H1 (cell line): ENCODE measurements around the gene PCNX1. TPM values are rescaled to one million over a fixed set of nuclear protein-coding genes. Genes with fewer than 3 reads are reported as not detected.

Experiments
- CTCF ChIA-PET: fragments of 300-600 bp; sonication (Branson Sonifier 250); formaldehyde crosslinking; loops from one replicate; lab custom pipeline; 2021; ENCODE audit not compliant: partially characterized antibody; lab: Charles Lee
- POLR2A ChIA-PET: fragments of 300-600 bp; sonication (Branson Sonifier 250); formaldehyde crosslinking; loops from one replicate; lab custom pipeline; 2021; ENCODE audit warnings: inconsistent platforms; ENCODE audit not compliant: partially characterized antibody; lab: Charles Lee
- DNase-seq, 2 experiments: peaks; one replicate each; pipeline versions ENCODE4 v3.0.0 to v3.0.0-alpha.2; 2010 to 2022; ENCODE audit warnings: low spot score in 2 of 2, low read depth in 1 of 2, mixed read lengths in 1 of 2
- FAIRE-seq: peaks from 2 replicates; lab custom pipeline; 2011; peaks lifted over from hg19 to GRCh38; lab: Jason Lieb, UNC
- H2AFZ ChIP-seq: 2 replicates; pipeline ENCODE4 v1.8.1; 2012; ENCODE audit warnings: low read length, inconsistent platforms
- H2AK5ac ChIP-seq: 2 replicates; pipeline ENCODE4 v1.6.1; 2013; ENCODE audit warnings: low read depth, low read length
- H2BK120ac ChIP-seq: replicated peaks from 2 replicates; pipeline ENCODE3; 2013; ENCODE audit warnings: low read depth, low read length, inconsistent platforms
- H2BK12ac ChIP-seq: 2 replicates; pipeline ENCODE4 v1.6.1; 2013; ENCODE audit warnings: low read depth, low read length
- H2BK15ac ChIP-seq: 2 replicates; pipeline ENCODE4 v1.6.1; 2013; ENCODE audit warnings: low read length
- H2BK20ac ChIP-seq: 2 replicates; pipeline ENCODE4 v1.6.1; 2013; ENCODE audit warnings: low read length
- H2BK5ac ChIP-seq: 2 replicates; pipeline ENCODE4 v1.6.1; 2013; ENCODE audit warnings: low read depth, low read length
- H3K14ac ChIP-seq: 2 replicates; pipeline ENCODE4 v1.6.1; 2013; ENCODE audit warnings: inconsistent platforms; ENCODE audit not compliant: insufficient read length
- H3K18ac ChIP-seq: 2 replicates; pipeline ENCODE4 v1.6.1; 2013; ENCODE audit warnings: low read length; ENCODE audit errors: extremely low read depth
- H3K23ac ChIP-seq: 2 replicates; pipeline ENCODE4 v1.6.1; 2013; ENCODE audit warnings: inconsistent platforms; ENCODE audit not compliant: insufficient read length
- H3K23me2 ChIP-seq: 2 replicates; pipeline ENCODE4 v1.6.1; 2013; ENCODE audit warnings: low read depth, low read length
- H3K27ac ChIP-seq: 2 replicates; pipeline ENCODE4 v1.6.1; 2011; ENCODE audit warnings: low read depth, low read length, inconsistent platforms
- H3K27me3 ChIP-seq, 4 experiments: replicated peaks in 1 of 4; 1 replicate in 1 of 4; 2 replicates in 3 of 4; pipeline versions ENCODE4 v1.6.1 to v1.8.1; 2011 to 2013; ENCODE audit warnings: low read length in 3 of 4, mild to moderate bottlenecking in 3 of 4, inconsistent platforms in 2 of 4, mixed read lengths in 2 of 4, moderate library complexity in 1 of 4; ENCODE audit not compliant: control insufficient read depth in 3 of 4, insufficient read depth in 3 of 4; ENCODE audit errors: extremely low read depth in 1 of 4
- H3K36me3 ChIP-seq, 4 experiments: 2 replicates each; pipeline versions ENCODE4 v1.6.1 to v1.8.1; 2011 to 2013; ENCODE audit warnings: mild to moderate bottlenecking in 4 of 4, low read length in 3 of 4, moderate library complexity in 2 of 4, control low read depth in 1 of 4, inconsistent platforms in 1 of 4; ENCODE audit not compliant: insufficient read depth in 4 of 4, control insufficient read depth in 2 of 4
- H3K4ac ChIP-seq: replicated peaks from 2 replicates; pipeline ENCODE3; 2013; ENCODE audit warnings: low read length, low read depth, mixed read lengths, inconsistent platforms; ENCODE audit not compliant: insufficient read length
- H3K4me1 ChIP-seq, 4 experiments: replicated peaks in 1 of 4; 1 replicate in 1 of 4; 2 replicates in 3 of 4; pipeline versions ENCODE4 v1.6.1 to v1.8.1; 2011 to 2013; ENCODE audit warnings: low read length in 3 of 4, inconsistent platforms in 2 of 4, mixed read lengths in 1 of 4; ENCODE audit not compliant: insufficient read depth in 4 of 4, control insufficient read depth in 3 of 4
- H3K4me2 ChIP-seq, 2 experiments: 2 replicates each; pipeline versions ENCODE4 v1.6.1 to v1.8.1; 2011 to 2013; ENCODE audit warnings: low read depth in 2 of 2, low read length in 2 of 2, control low read depth in 1 of 2, inconsistent platforms in 1 of 2, mild to moderate bottlenecking in 1 of 2; ENCODE audit not compliant: insufficient read depth in 1 of 2
- H3K4me3 ChIP-seq, 4 experiments: fragments of 200-600, 300-600 bp in 1 of 4; sonication (generic), shearing (Covaris generic), sonication (Bioruptor Twin) in 1 of 4; 2 replicates each; pipeline versions ENCODE4 v1.5.1 to v1.8.1; 2011 to 2016; ENCODE audit warnings: low read length in 4 of 4, low read depth in 3 of 4, control low read depth in 2 of 4, inconsistent platforms in 2 of 4, mild to moderate bottlenecking in 2 of 4, mixed read lengths in 1 of 4, moderate library complexity in 1 of 4; ENCODE audit not compliant: insufficient read depth in 2 of 4; ENCODE audit errors: extremely low read depth in 1 of 4
- H3K56ac ChIP-seq: replicated peaks from 2 replicates; pipeline ENCODE3; 2013; ENCODE audit warnings: low read depth, mild to moderate bottlenecking, mixed read lengths, low read length, inconsistent platforms; ENCODE audit not compliant: insufficient read length
- H3K79me1 ChIP-seq: 2 replicates; pipeline ENCODE4 v1.6.1; 2013; ENCODE audit warnings: low read depth, low read length, control low read depth
- H3K79me2 ChIP-seq, 2 experiments: 2 replicates each; pipeline versions ENCODE4 v1.6.1 to v1.8.1; 2012 to 2013; ENCODE audit warnings: low read length in 2 of 2, mild to moderate bottlenecking in 2 of 2, inconsistent platforms in 1 of 2; ENCODE audit not compliant: insufficient read depth in 2 of 2, control insufficient read depth in 1 of 2
- H3K9ac ChIP-seq, 4 experiments: replicated peaks in 1 of 4; 1 replicate in 1 of 4; 2 replicates in 3 of 4; pipeline versions ENCODE4 v1.6.1 to v1.8.1; 2011 to 2013; ENCODE audit warnings: low read depth in 3 of 4, low read length in 3 of 4, control low read depth in 2 of 4, mild to moderate bottlenecking in 2 of 4, moderate library complexity in 2 of 4, inconsistent platforms in 1 of 4; ENCODE audit errors: extremely low read depth in 1 of 4
- H3K9me3 ChIP-seq, 2 experiments: 2 replicates each; pipeline versions ENCODE4 v1.6.1 to v1.8.1; 2012 to 2013; ENCODE audit warnings: mild to moderate bottlenecking in 2 of 2, moderate library complexity in 2 of 2, control low read depth in 1 of 2, inconsistent platforms in 1 of 2, low read depth in 1 of 2, low read length in 1 of 2, mixed read lengths in 1 of 2; ENCODE audit not compliant: insufficient read depth in 2 of 2
- H4K20me1 ChIP-seq, 2 experiments: replicated peaks in 1 of 2; 2 replicates each; pipeline versions ENCODE3 to v1.8.1; 2011 to 2013; ENCODE audit warnings: inconsistent platforms in 2 of 2, low read length in 2 of 2, mild to moderate bottlenecking in 1 of 2; ENCODE audit not compliant: insufficient read depth in 2 of 2, control insufficient read depth in 1 of 2
- H4K5ac ChIP-seq: 2 replicates; pipeline ENCODE4 v1.6.1; 2013; ENCODE audit warnings: low read length, low read depth, mixed read lengths, inconsistent platforms; ENCODE audit not compliant: insufficient read length
- H4K8ac ChIP-seq: 2 replicates; pipeline ENCODE4 v1.8.0; 2013; ENCODE audit warnings: mild to moderate bottlenecking, moderate library complexity, low read length, inconsistent platforms; ENCODE audit not compliant: insufficient read depth; ENCODE audit errors: extremely low read depth
- H4K91ac ChIP-seq: replicated peaks from 2 replicates; pipeline ENCODE3; 2013; ENCODE audit warnings: low read length, mixed read lengths, inconsistent platforms; ENCODE audit not compliant: insufficient read length
- ATF3 ChIP-seq: IDR thresholded peaks from 2 replicates; pipeline ENCODE4 v1.6.1; 2011; ENCODE audit warnings: low read depth, mild to moderate bottlenecking, low read length; ENCODE audit not compliant: insufficient read depth
- CBX5 ChIP-seq: fragments of 300-800, 300-1000 bp; sonication (generic); IDR thresholded peaks from 2 replicates; pipeline ENCODE4 v1.7.1; 2016; ENCODE audit warnings: antibody characterized with exemption, low read length, low read depth
- CEBPB ChIP-seq: IDR thresholded peaks from 2 replicates; pipeline ENCODE4 v1.6.1; 2012; ENCODE audit warnings: low read depth, low read length
- E2F6 ChIP-seq: IDR thresholded peaks from 2 replicates; pipeline ENCODE4 v1.6.1; 2012; ENCODE audit warnings: inconsistent platforms
- FOSL1 ChIP-seq: IDR thresholded peaks from 2 replicates; pipeline ENCODE4 v1.6.1; 2011; ENCODE audit warnings: mild to moderate bottlenecking, low read depth, low read length, moderate library complexity; ENCODE audit not compliant: insufficient read depth
- KDM4A ChIP-seq: IDR thresholded peaks from one replicate; pipeline ENCODE4 v1.7.1; 2012; ENCODE audit warnings: low read depth, mild to moderate bottlenecking, moderate library complexity, low read length, inconsistent platforms; ENCODE audit not compliant: severe bottlenecking
- PHF8 ChIP-seq: fragments of 200-600 bp; sonication (generic); conservative IDR thresholded peaks from 2 replicates; pipeline ENCODE4 v1.7.1; 2012; ENCODE audit warnings: low read depth, mild to moderate bottlenecking, inconsistent platforms, low read length, moderate library complexity
- RNF2 ChIP-seq: fragments of 200-900, 300-1000 bp; sonication (generic); IDR thresholded peaks from 2 replicates; pipeline ENCODE4 v1.7.1; 2016; ENCODE audit warnings: borderline replicate concordance, low read depth, mild to moderate bottlenecking, antibody characterized with exemption, low read length; ENCODE audit not compliant: poor library complexity, severe bottlenecking; ENCODE audit errors: missing control alignments
- SAP30 ChIP-seq: fragments of 300-600 bp; sonication (generic); IDR thresholded peaks from 2 replicates; pipeline ENCODE4 v1.7.1; 2012; ENCODE audit warnings: low read length, moderate library complexity, mild to moderate bottlenecking, inconsistent platforms; ENCODE audit not compliant: insufficient read depth, insufficient replicate concordance
- SIRT6 ChIP-seq: IDR thresholded peaks from one replicate; pipeline ENCODE4 v1.7.1; 2012; ENCODE audit warnings: low read length, inconsistent platforms
- TAF7 ChIP-seq: optimal IDR thresholded peaks from 2 replicates; pipeline ENCODE3; 2011; ENCODE audit warnings: low read depth, mild to moderate bottlenecking, inconsistent platforms, low read length, moderate library complexity, borderline replicate concordance
- WGBS, 2 experiments: shearing (Covaris generic) in 1 of 2; methylation state at CpG; one replicate each; pipeline versions ENCODE4 v1.1.6 to v1.1.7; 2013 to 2015; ENCODE audit warnings: low lambda C conversion rate in 2 of 2, mixed read lengths in 2 of 2, inconsistent platforms in 1 of 2, low coverage in 1 of 2, missing lambda C conversion rate in 1 of 2; ENCODE audit not compliant: insufficient replicate concordance in 2 of 2, insufficient coverage in 1 of 2, insufficient read length in 1 of 2; ENCODE audit errors: extremely low coverage in 1 of 2, missing lambda C conversion rate in 1 of 2; 5-methylcytosine and 5-hydroxymethylcytosine counted together
- polyA plus RNA-seq, 7 experiments: library from polyadenylated mRNA; depleted of rRNA in 3 of 7; stranded (reverse) in 5 of 7; unstranded in 2 of 7; fragments of >200 nt in 5 of 7; fragments of 200-250 nt in 2 of 7; gene quantifications; 1 replicate in 5 of 7; 2 replicates in 1 of 7; 4 replicates in 1 of 7; pipeline versions ENCODE4 v1.2.1 to v1.2.3, GENCODE V29; 2011 to 2013; ENCODE audit warnings: missing spikeins in 2 of 7, mixed read lengths in 2 of 7
- total RNA-seq: library from RNA; stranded (reverse); fragmentation: NEBNext Ultra II Directional; extraction: Animal tissue kit (Norgen Biotek cat#: 25700); gene quantifications from 2 replicates; pipeline ENCODE4 v1.2.1, GENCODE V29; 2021

PCNX1 gene
- total and polyA plus RNA-seq, 2 of the 8 experiments (the other 6 are each of a cell fraction or from before 2014, with no cell fraction given) = 37.7 to 53.2 TPM

GRCh38 chr14:71062581-71063303 is 155.5 kb downstream of the PCNX1 start:
- H3K4ac ChIP-seq = no peak overlapping the region
- H2BK20ac ChIP-seq = no peak overlapping the region
- H3K27ac ChIP-seq = no peak overlapping the region
- H3K79me1 ChIP-seq = no peaks in the 10 kb centered on the region
- H3K4me2 ChIP-seq = no peak overlapping the region
- no peak for FAIRE-seq
- H3K9ac ChIP-seq = no peak overlapping the region
- no peak overlapping the region for H4K5ac ChIP-seq
- CTCF ChIA-PET = interaction anchor here (1.2 kb wide), 1 partner anchor 12 kb away, joined by 7 read pairs; no protein-coding TSS in a partner anchor
- no peaks in the 10 kb centered on the region for H4K20me1 ChIP-seq
- H2BK120ac ChIP-seq = no peak overlapping the region
- H2BK12ac ChIP-seq = no peak overlapping the region
- no peaks in the 10 kb centered on the region for H3K4me1 ChIP-seq
- H3K79me2 ChIP-seq = no peaks in the 10 kb centered on the region
- no peak overlapping the region for H3K56ac ChIP-seq
- no peak overlapping the region for H2BK5ac ChIP-seq
- no peak overlapping the region for H3K23ac ChIP-seq
- no peak overlapping the region for H4K8ac ChIP-seq
- H3K36me3 ChIP-seq = peaks cover 6 to 53% (median 37%) of the 10 kb centered on the region in 4 experiments; a peak in 7 of 8 replicates
- no peak overlapping the region for H2BK15ac ChIP-seq
- H3K9me3 ChIP-seq = no peaks in the 10 kb centered on the region
- WGBS, 2 experiments = 80 to 100% methylated on average over 1 to 5 of the region's 5 CpGs
- H3K4me3 ChIP-seq = no peak overlapping the region
- no peak for DNase-seq
- H2AK5ac ChIP-seq = no peak overlapping the region
- H2AFZ ChIP-seq = no peak overlapping the region
- H3K14ac ChIP-seq = no peak overlapping the region
- POLR2A ChIA-PET = no interaction called here
- no peaks in the 10 kb centered on the region for H3K27me3 ChIP-seq
- no peak overlapping the region for H4K91ac ChIP-seq
- no peaks in the 10 kb centered on the region for H3K23me2 ChIP-seq
- no peak overlapping the region for H3K18ac ChIP-seq
- TF ChIP-seq RNF2 (no peak), CBX5 (no peak), SAP30 (no peak), TAF7 (no peak), E2F6 (no peak), FOSL1 (no peak), CEBPB (no peak), ATF3 (no peak), KDM4A (no peak), PHF8 (no peak), SIRT6 (no peak)
